ENCODE measurements around the gene DENND11. TPM values are rescaled to one million over a fixed set of nuclear protein-coding genes. Genes with fewer than 3 reads are reported as not detected.

Gene DENND11
- total and polyA plus RNA-seq, 9 donors, result 6.0 to 15.7 (median 13.0) TPM

GRCh38 chr7:141699860-141700259 lies 2.1 kb downstream of the DENND11 start:
- Histone ChIP-seq H3K4me3 (no peak overlapping the region), H3K9me3 (no peaks in the 10 kb centered on the region), H3K4me1 (ENCODE audit: insufficient read depth) (no peaks in the 10 kb centered on the region), H3K27me3 (no peaks in the 10 kb centered on the region), H3K36me3 (no peaks in the 10 kb centered on the region), H3K27ac (no peak overlapping the region)
- TF ChIP-seq POLR2A (IDR thresholded peaks at IDR 0.05), result no peak
- no peak for TF ChIP-seq CTCF (IDR thresholded peaks at IDR 0.05)
- TF ChIP-seq EP300 (IDR thresholded peaks at IDR 0.05), result no peak
- 74 to 80% (median 78%) methylated on average over 3 of the region's 3 CpGs for WGBS, 3 donors
- intact Hi-C loops (cut with DNase I), result no loop called here
- DNase-seq, result no peak

GRCh38 chr7:141698247-141699015 lies 3.5 kb downstream of the DENND11 start:
- TF ChIP-seq EP300 (IDR thresholded peaks at IDR 0.05) (no peak), CTCF (IDR thresholded peaks at IDR 0.05) (no peak), POLR2A (IDR thresholded peaks at IDR 0.05) (no peak)
- Histone ChIP-seq H3K9me3 (no peaks in the 10 kb centered on the region), H3K36me3 (no peaks in the 10 kb centered on the region), H3K27ac (no peak overlapping the region), H3K27me3 (no peaks in the 10 kb centered on the region), H3K4me1 (ENCODE audit: insufficient read depth) (no peaks in the 10 kb centered on the region), H3K4me3 (no peak overlapping the region)
- 100% methylated on average over 1 of the region's 1 CpG for WGBS, 3 donors
- intact Hi-C loops (cut with DNase I), result no loop called here
- no peak for DNase-seq

GRCh38 chr7:141697211-141697871 lies 4.6 kb downstream of the DENND11 start:
- no peaks in the 10 kb centered on the region for H3K4me1 ChIP-seq (ENCODE audit: insufficient read depth)
- no peak overlapping the region for H3K4me3 ChIP-seq
- intact Hi-C loops (cut with DNase I), result no loop called here
- WGBS, 3 donors, result 85 to 87% (median 85%) methylated on average over 10 of the region's 10 CpGs
- H3K9me3 ChIP-seq, result no peaks in the 10 kb centered on the region
- H3K27ac ChIP-seq, result no peak overlapping the region
- no peak for DNase-seq
- TF ChIP-seq EP300 (IDR thresholded peaks at IDR 0.05) (no peak), POLR2A (IDR thresholded peaks at IDR 0.05) (no peak), CTCF (IDR thresholded peaks at IDR 0.05) (no peak)
- no peaks in the 10 kb centered on the region for H3K36me3 ChIP-seq
- no peaks in the 10 kb centered on the region for H3K27me3 ChIP-seq

GRCh38 chr7:141696348-141696747 lies 5.6 kb downstream of the DENND11 start:
- Histone ChIP-seq H3K27me3 (no peaks in the 10 kb centered on the region), H3K36me3 (no peaks in the 10 kb centered on the region), H3K9me3 (no peaks in the 10 kb centered on the region), H3K4me3 (no peak overlapping the region), H3K27ac (no peak overlapping the region), H3K4me1 (ENCODE audit: insufficient read depth) (no peaks in the 10 kb centered on the region)
- TF ChIP-seq EP300 (IDR thresholded peaks at IDR 0.05) (no peak), CTCF (IDR thresholded peaks at IDR 0.05) (no peak), POLR2A (IDR thresholded peaks at IDR 0.05) (no peak)
- WGBS, 3 donors, result 20 to 33% (median 22%) methylated on average over 2 of the region's 2 CpGs
- intact Hi-C loops (cut with DNase I), result no loop called here
- DNase-seq, result no peak
